ENCODE measurements around the gene ARL6IP5. TPM values are rescaled to one million over a fixed set of nuclear protein-coding genes. Genes with fewer than 3 reads are reported as not detected.

The ARL6IP5 gene
- total and polyA plus RNA-seq, 2 donors from 2014 or later = 94.0 to 138 TPM

- no peaks in the 10 kb centered on the region for H3K9me3 ChIP-seq (ENCODE audit: control insufficient read depth in 2 of 3, insufficient read depth in 1 of 3, low read length in 3 of 3)
- TF ChIP-seq, protein P1, sequence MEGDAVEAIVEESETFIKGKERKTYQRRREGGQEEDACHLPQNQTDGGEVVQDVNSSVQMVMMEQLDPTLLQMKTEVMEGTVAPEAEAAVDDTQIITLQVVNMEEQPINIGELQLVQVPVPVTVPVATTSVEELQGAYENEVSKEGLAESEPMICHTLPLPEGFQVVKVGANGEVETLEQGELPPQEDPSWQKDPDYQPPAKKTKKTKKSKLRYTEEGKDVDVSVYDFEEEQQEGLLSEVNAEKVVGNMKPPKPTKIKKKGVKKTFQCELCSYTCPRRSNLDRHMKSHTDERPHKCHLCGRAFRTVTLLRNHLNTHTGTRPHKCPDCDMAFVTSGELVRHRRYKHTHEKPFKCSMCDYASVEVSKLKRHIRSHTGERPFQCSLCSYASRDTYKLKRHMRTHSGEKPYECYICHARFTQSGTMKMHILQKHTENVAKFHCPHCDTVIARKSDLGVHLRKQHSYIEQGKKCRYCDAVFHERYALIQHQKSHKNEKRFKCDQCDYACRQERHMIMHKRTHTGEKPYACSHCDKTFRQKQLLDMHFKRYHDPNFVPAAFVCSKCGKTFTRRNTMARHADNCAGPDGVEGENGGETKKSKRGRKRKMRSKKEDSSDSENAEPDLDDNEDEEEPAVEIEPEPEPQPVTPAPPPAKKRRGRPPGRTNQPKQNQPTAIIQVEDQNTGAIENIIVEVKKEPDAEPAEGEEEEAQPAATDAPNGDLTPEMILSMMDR (IDR thresholded peaks at IDR 0.05; ENCODE audit: borderline replicate concordance, extremely low read depth, insufficient read depth) = no peak
- DNase-seq (no peak), FAIRE-seq (no peak)
- no peaks in the 10 kb centered on the region for H3K27me3 ChIP-seq (ENCODE audit: control insufficient read depth, insufficient read depth, low read length)
- H3K4me3 ChIP-seq (ENCODE audit: low read length in 3 of 3) = no peak overlapping the region
- H3K4me1 ChIP-seq (ENCODE audit: control insufficient read depth in 2 of 3, insufficient read depth in 2 of 3, low read depth in 1 of 3, low read length in 3 of 3) = no peaks in the 10 kb centered on the region
- H3K27ac ChIP-seq (ENCODE audit: low read depth in 2 of 2, low read length in 2 of 2) = no peak overlapping the region
- H3K9ac ChIP-seq (ENCODE audit: low read length in 3 of 3) = no peak overlapping the region
- intact Hi-C loops (cut with DNase I) = no loop called here
- H3K36me3 ChIP-seq (ENCODE audit: control insufficient read depth in 2 of 3, insufficient read depth in 3 of 3, low read length in 3 of 3) = no peaks in the 10 kb centered on the region
These were observed 31.0 kb downstream of the ARL6IP5 start for GRCh38 chr3:69115731-69116130.

- intact Hi-C loops (cut with DNase I) = no loop called here
- H3K4me3 ChIP-seq (ENCODE audit: low read length in 3 of 3) = no peak overlapping the region
- no peak overlapping the region for H3K9ac ChIP-seq (ENCODE audit: low read length in 3 of 3)
- no peaks in the 10 kb centered on the region for H3K4me1 ChIP-seq (ENCODE audit: control insufficient read depth in 2 of 3, insufficient read depth in 2 of 3, low read depth in 1 of 3, low read length in 3 of 3)
- TF ChIP-seq, protein P1 (IDR thresholded peaks at IDR 0.05; ENCODE audit: borderline replicate concordance, extremely low read depth, insufficient read depth) = no peak
- no peaks in the 10 kb centered on the region for H3K9me3 ChIP-seq (ENCODE audit: control insufficient read depth in 2 of 3, insufficient read depth in 1 of 3, low read length in 3 of 3)
- H3K27me3 ChIP-seq (ENCODE audit: control insufficient read depth, insufficient read depth, low read length) = no peaks in the 10 kb centered on the region
- H3K36me3 ChIP-seq (ENCODE audit: control insufficient read depth in 2 of 3, insufficient read depth in 3 of 3, low read length in 3 of 3) = no peaks in the 10 kb centered on the region
- no peak overlapping the region for H3K27ac ChIP-seq (ENCODE audit: low read depth in 2 of 2, low read length in 2 of 2)
- DNase-seq = no peak
- FAIRE-seq = no peak
These were observed 31.4 kb downstream of the ARL6IP5 start for GRCh38 chr3:69116162-69116561.

DNA sequence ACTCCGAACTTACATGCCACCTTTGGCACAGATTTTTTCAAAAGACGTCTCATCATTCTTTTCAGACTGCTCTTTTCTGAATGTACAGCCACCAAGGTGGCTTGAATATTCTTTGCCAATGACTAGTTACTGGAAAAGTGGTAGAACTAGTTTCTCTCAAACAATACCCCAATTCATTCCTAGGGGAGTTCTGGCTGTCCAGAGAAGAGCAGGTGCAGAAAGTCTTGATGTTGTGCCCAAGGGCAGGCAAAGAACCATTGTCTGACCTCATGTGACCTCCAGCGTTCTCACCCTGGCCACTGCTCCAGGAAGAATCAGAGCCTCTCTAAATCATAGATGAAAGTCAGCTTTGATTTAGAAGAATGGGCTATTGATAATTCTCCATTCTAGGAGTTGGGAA lies 32.2 kb downstream of the ARL6IP5 start:
- Histone ChIP-seq H3K4me1 (ENCODE audit: control insufficient read depth in 2 of 3, insufficient read depth in 2 of 3, low read depth in 1 of 3, low read length in 3 of 3) (no peaks in the 10 kb centered on the region), H3K27ac (ENCODE audit: low read depth in 2 of 2, low read length in 2 of 2) (no peak overlapping the region), H3K36me3 (ENCODE audit: control insufficient read depth in 2 of 3, insufficient read depth in 3 of 3, low read length in 3 of 3) (no peaks in the 10 kb centered on the region), H3K4me3 (ENCODE audit: low read length in 3 of 3) (no peak overlapping the region), H3K9me3 (ENCODE audit: control insufficient read depth in 2 of 3, insufficient read depth in 1 of 3, low read length in 3 of 3) (no peaks in the 10 kb centered on the region), H3K9ac (ENCODE audit: low read length in 3 of 3) (no peak overlapping the region), H3K27me3 (ENCODE audit: control insufficient read depth, insufficient read depth, low read length) (no peaks in the 10 kb centered on the region)
- DNase-seq (peak in 2 of 5 donors; percentile 33 to 43), FAIRE-seq (no peak)
- intact Hi-C loops (cut with DNase I) = no loop called here
- TF ChIP-seq, protein P1 (IDR thresholded peaks at IDR 0.05; ENCODE audit: borderline replicate concordance, extremely low read depth, insufficient read depth) = no peak

- no peak for DNase-seq
- intact Hi-C loops (cut with DNase I) = no loop called here
- H3K4me1 ChIP-seq (ENCODE audit: control insufficient read depth in 2 of 3, insufficient read depth in 2 of 3, low read depth in 1 of 3, low read length in 3 of 3) = no peaks in the 10 kb centered on the region
- H3K27me3 ChIP-seq (ENCODE audit: control insufficient read depth, insufficient read depth, low read length) = no peaks in the 10 kb centered on the region
- H3K4me3 ChIP-seq (ENCODE audit: low read length in 3 of 3) = no peak overlapping the region
- TF ChIP-seq, protein P1 (IDR thresholded peaks at IDR 0.05; ENCODE audit: borderline replicate concordance, extremely low read depth, insufficient read depth) = no peak
- H3K36me3 ChIP-seq (ENCODE audit: control insufficient read depth in 2 of 3, insufficient read depth in 3 of 3, low read length in 3 of 3) = no peaks in the 10 kb centered on the region
- no peaks in the 10 kb centered on the region for H3K9me3 ChIP-seq (ENCODE audit: control insufficient read depth in 2 of 3, insufficient read depth in 1 of 3, low read length in 3 of 3)
- H3K9ac ChIP-seq (ENCODE audit: low read length in 3 of 3) = no peak overlapping the region
- FAIRE-seq = no peak
- no peak overlapping the region for H3K27ac ChIP-seq (ENCODE audit: low read depth in 2 of 2, low read length in 2 of 2)
These were observed 33.8 kb downstream of the ARL6IP5 start for GRCh38 chr3:69118555-69118954.

Measured in kidney (tissue), 14 donors.